HCT116 (cell line): ENCODE data around the gene DMXL2. TPM values are rescaled to one million over a fixed set of nuclear protein-coding genes. Genes with fewer than 3 reads are reported as not detected.

Experiments used
- ATAC-seq: fragments of 200-7000 bp; cut with Tn5 transposase; 2 replicates; pipeline ENCODE4 v1.9.1; 2020; ENCODE audit warnings: mild to moderate bottlenecking, moderate library complexity
- BruUV-seq: library from RNA; stranded (reverse); fragments of 400-500 nt; replicated peaks from 2 replicates; lab custom pipeline; 2021; lab: Mats Ljungman, UMichigan
- CTCF ChIA-PET: fragments of 300-600 bp; sonication (Branson Sonifier 250); formaldehyde crosslinking; loops from one replicate; lab custom pipeline; 2021; ENCODE audit warnings: antibody characterized with exemption; lab: Charles Lee
- POLR2A ChIA-PET: fragments of 300-600, 350-600 bp; sonication (Branson Sonifier 250); formaldehyde crosslinking; loops from one replicate; lab custom pipeline; 2021; ENCODE audit warnings: antibody characterized with exemption; lab: Charles Lee
- RAD21 ChIA-PET, 2 experiments: fragments of 300-600 bp; sonication (Branson Sonifier 250); formaldehyde crosslinking; loops; one replicate each; lab custom pipeline; 2023; ENCODE audit warnings: low total read pairs in 2 of 2; ENCODE audit not compliant: uncharacterized antibody in 2 of 2, unreplicated experiment in 2 of 2, low non-redundant PET in 1 of 2; lab: Charles Lee
- DNase-seq: peaks from one replicate; pipeline ENCODE4 v3.0.0-alpha.2; 2010; ENCODE audit warnings: low read depth, low spot score
- H2AFZ ChIP-seq: fragments of 200-600 bp; shearing (Covaris generic), sonication (generic); 2 replicates; pipeline ENCODE4 v1.6.1; 2017; ENCODE audit warnings: low read depth, mixed run types, mixed read lengths, antibody characterized with exemption, low read length; ENCODE audit not compliant: poor library complexity, severe bottlenecking
- H3K27ac ChIP-seq: 2 replicates; pipeline ENCODE4 v1.5.1; 2012; ENCODE audit warnings: low read depth, low read length
- H3K27me3 ChIP-seq: fragments of 200-600 bp; sonication (generic); 2 replicates; pipeline ENCODE4 v1.6.1; 2016; ENCODE audit warnings: mixed run types, low read length, mixed read lengths; ENCODE audit not compliant: insufficient read depth
- H3K36me3 ChIP-seq, 2 experiments: fragments of 200-500 bp in 1 of 2; fragments of 200-600 bp in 1 of 2; sonication (Bioruptor generic) in 1 of 2; sonication (generic) in 1 of 2; 2 replicates each; pipeline versions ENCODE4 v1.5.1 to v1.6.1; 2014 to 2016; ENCODE audit warnings: low read length in 2 of 2, inconsistent platforms in 1 of 2, mixed read lengths in 1 of 2, mixed run types in 1 of 2; ENCODE audit not compliant: insufficient read depth in 2 of 2, control insufficient read depth in 1 of 2
- H3K4me1 ChIP-seq, 2 experiments: fragments of 200-600 bp in 1 of 2; sonication (generic) in 1 of 2; 2 replicates each; pipeline versions ENCODE4 v1.5.1 to v1.6.1; 2012 to 2017; ENCODE audit warnings: low read length in 2 of 2, inconsistent platforms in 1 of 2, mild to moderate bottlenecking in 1 of 2, mixed read lengths in 1 of 2, mixed run types in 1 of 2, moderate library complexity in 1 of 2; ENCODE audit not compliant: insufficient read depth in 2 of 2, control insufficient read depth in 1 of 2
- H3K4me2 ChIP-seq: fragments of 200-600 bp; sonication (generic); 2 replicates; pipeline ENCODE4 v1.6.1; 2017; ENCODE audit warnings: mixed run types, low read length, mixed read lengths
- H3K4me3 ChIP-seq, 2 experiments: fragments of 200-600 bp in 1 of 2; sonication (generic) in 1 of 2; replicated peaks in 1 of 2; 2 replicates each; pipeline ENCODE4 v1.5.1; 2011 to 2016; ENCODE audit warnings: low read length in 2 of 2, control low read depth in 1 of 2, low read depth in 1 of 2, mild to moderate bottlenecking in 1 of 2, mixed read lengths in 1 of 2, mixed run types in 1 of 2
- H3K79me2 ChIP-seq: fragments of 200-600 bp; sonication (generic); 2 replicates; pipeline ENCODE4 v1.6.1; 2017; ENCODE audit warnings: mild to moderate bottlenecking, mixed run types, low read length, moderate library complexity, mixed read lengths; ENCODE audit not compliant: insufficient read depth
- H3K9ac ChIP-seq: fragments of 200-600 bp; sonication (generic); 2 replicates; pipeline ENCODE4 v1.6.1; 2016; ENCODE audit warnings: low read length, mixed read lengths
- H3K9me2 ChIP-seq: fragments of 200-600 bp; sonication (generic), shearing (Covaris generic); 2 replicates; pipeline ENCODE4 v1.6.1; 2017; ENCODE audit warnings: mixed run types, mild to moderate bottlenecking, moderate library complexity; ENCODE audit not compliant: insufficient read depth
- H3K9me3 ChIP-seq, 2 experiments: fragments of 200-500 bp in 1 of 2; fragments of 200-600 bp in 1 of 2; sonication (Bioruptor generic) in 1 of 2; sonication (generic) in 1 of 2; 2 replicates each; pipeline ENCODE4 v1.6.1; 2014 to 2017; ENCODE audit warnings: low read length in 2 of 2, mixed read lengths in 2 of 2, inconsistent platforms in 1 of 2, low read depth in 1 of 2, mild to moderate bottlenecking in 1 of 2, mixed run types in 1 of 2, moderate library complexity in 1 of 2; ENCODE audit not compliant: control insufficient read depth in 1 of 2, insufficient read depth in 1 of 2
- H4K20me1 ChIP-seq: fragments of 200-600 bp; sonication (generic), shearing (Covaris generic); 2 replicates; pipeline ENCODE4 v1.6.1; 2017; ENCODE audit warnings: mixed run types, mild to moderate bottlenecking, moderate library complexity; ENCODE audit not compliant: insufficient read depth
- EZH2phosphoT487 ChIP-seq: fragments of 200-600 bp; IDR thresholded peaks from 2 replicates; pipeline ENCODE4 v1.6.1; 2018; ENCODE audit warnings: antibody characterized with exemption, borderline replicate concordance
- RAD21 ChIP-seq: IDR thresholded peaks from 2 replicates; pipeline ENCODE4 v1.6.1; 2012; ENCODE audit warnings: low read depth, mild to moderate bottlenecking
- SP1 ChIP-seq: IDR thresholded peaks from 2 replicates; pipeline ENCODE4 v1.6.1; 2012; ENCODE audit warnings: low read depth
- intact Hi-C: fragments of 100-400 bp; cut with micrococcal nuclease; formaldehyde crosslinking; loops from 2 replicates; pipeline ENCODE4 v1.10.0; 2022
- total RNA-seq: library from RNA; stranded (reverse); gene quantifications from one replicate; pipeline ENCODE4 v1.2.1, GENCODE V29; 2021; ENCODE audit not compliant: unreplicated experiment
- TF ChIP-seq, protein P1 (sequence below): IDR thresholded peaks from 2 replicates; pipeline ENCODE4 v1.6.1; 2011; ENCODE audit warnings: mild to moderate bottlenecking, low read length, moderate library complexity; ENCODE audit not compliant: insufficient replicate concordance; ENCODE audit errors: extremely low read depth
- TF ChIP-seq, protein P2 (sequence below): IDR thresholded peaks from 2 replicates; pipeline ENCODE4 v1.6.1; 2012
- TF ChIP-seq, protein P3 (sequence below), 3 experiments: fragments of 200-600 bp in 1 of 3; sonication (generic) in 1 of 3; IDR thresholded peaks in 2 of 3; conservative IDR thresholded peaks in 1 of 3; 2 replicates each; pipeline ENCODE4 v1.5.1; 2012 to 2017; ENCODE audit warnings: low read depth in 2 of 3, low read length in 2 of 3, antibody characterized with exemption in 1 of 3, borderline replicate concordance in 1 of 3, control low read depth in 1 of 3, mild to moderate bottlenecking in 1 of 3, mixed read lengths in 1 of 3, mixed run types in 1 of 3, moderate library complexity in 1 of 3; ENCODE audit not compliant: insufficient read depth in 1 of 3

Gene DMXL2
- total RNA-seq, 1 experiment from 2014 or later, result 21.5 TPM

DNA sequence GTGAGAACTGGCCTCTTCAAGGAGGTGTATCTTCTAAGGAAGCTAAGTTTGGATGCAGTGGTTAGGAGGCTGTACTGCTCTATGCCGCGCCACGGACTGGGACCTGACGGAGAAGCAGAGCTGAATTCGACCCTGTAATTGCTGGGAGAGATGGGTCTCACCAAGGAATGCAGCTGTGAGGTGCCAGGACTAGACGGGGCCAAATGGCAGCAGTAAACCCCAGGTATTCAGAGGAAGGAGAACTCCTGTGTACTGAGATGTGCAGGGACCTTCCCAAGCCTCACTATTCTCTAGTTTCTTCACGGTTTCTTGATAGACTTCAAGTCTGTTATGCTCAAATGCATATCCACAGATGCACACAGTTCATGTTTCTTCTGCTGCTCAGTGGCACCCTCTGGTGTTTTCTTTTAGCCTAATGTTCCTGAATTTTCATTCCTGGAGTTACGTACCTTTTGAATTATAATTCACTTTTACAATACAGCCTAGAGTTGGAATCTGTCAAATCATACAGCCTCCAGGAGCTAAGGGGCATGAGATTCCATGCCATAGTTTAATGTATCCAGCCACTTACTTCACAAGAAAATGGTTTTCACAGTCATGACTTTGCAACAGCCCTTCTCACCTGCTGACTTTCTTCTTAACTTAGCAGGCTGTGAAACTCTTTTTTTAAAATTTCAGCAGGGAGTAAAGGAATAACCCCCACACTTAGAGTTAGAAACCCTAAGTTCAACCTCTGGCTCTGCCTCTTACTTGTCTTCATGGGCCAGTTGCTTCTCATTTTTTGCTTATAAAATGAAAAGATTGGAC, 219.3 kb downstream of the DMXL2 start:
- ATAC-seq (peak; percentile 76), DNase-seq (peak; percentile 23)
- no peaks in the 10 kb centered on the region for H4K20me1 ChIP-seq
- ChIA-PET RAD21 (no interaction called here), CTCF (interaction anchor here (2.2 to 4.0 kb wide), 3 partner anchors 8 to 240 kb away, joined by 9 to 68 read pairs (median 20); no protein-coding TSS in a partner anchor), POLR2A (no interaction called here)
- no peaks in the 10 kb centered on the region for H3K4me1 ChIP-seq
- H3K36me3 ChIP-seq, result no peaks in the 10 kb centered on the region
- no peak overlapping the region for H2AFZ ChIP-seq
- no peak overlapping the region for H3K9ac ChIP-seq
- no peaks in the 10 kb centered on the region for H3K9me2 ChIP-seq
- intact Hi-C loops, result loop anchor here (2.0 kb wide), 1 partner anchor 122 kb away; no protein-coding TSS in a partner anchor
- no peak overlapping the region for H3K4me2 ChIP-seq
- H3K9me3 ChIP-seq, result no peaks in the 10 kb centered on the region
- BruUV-seq, result no TSS peak
- no peaks in the 10 kb centered on the region for H3K79me2 ChIP-seq
- no peaks in the 10 kb centered on the region for H3K27me3 ChIP-seq
- H3K4me3 ChIP-seq, result no peak overlapping the region
- TF ChIP-seq, protein P1, sequence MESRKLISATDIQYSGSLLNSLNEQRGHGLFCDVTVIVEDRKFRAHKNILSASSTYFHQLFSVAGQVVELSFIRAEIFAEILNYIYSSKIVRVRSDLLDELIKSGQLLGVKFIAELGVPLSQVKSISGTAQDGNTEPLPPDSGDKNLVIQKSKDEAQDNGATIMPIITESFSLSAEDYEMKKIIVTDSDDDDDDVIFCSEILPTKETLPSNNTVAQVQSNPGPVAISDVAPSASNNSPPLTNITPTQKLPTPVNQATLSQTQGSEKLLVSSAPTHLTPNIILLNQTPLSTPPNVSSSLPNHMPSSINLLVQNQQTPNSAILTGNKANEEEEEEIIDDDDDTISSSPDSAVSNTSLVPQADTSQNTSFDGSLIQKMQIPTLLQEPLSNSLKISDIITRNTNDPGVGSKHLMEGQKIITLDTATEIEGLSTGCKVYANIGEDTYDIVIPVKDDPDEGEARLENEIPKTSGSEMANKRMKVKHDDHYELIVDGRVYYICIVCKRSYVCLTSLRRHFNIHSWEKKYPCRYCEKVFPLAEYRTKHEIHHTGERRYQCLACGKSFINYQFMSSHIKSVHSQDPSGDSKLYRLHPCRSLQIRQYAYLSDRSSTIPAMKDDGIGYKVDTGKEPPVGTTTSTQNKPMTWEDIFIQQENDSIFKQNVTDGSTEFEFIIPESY, result no peak
- TF ChIP-seq, protein P2, sequence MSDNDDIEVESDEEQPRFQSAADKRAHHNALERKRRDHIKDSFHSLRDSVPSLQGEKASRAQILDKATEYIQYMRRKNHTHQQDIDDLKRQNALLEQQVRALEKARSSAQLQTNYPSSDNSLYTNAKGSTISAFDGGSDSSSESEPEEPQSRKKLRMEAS, result no peak
- TF ChIP-seq, protein P3, sequence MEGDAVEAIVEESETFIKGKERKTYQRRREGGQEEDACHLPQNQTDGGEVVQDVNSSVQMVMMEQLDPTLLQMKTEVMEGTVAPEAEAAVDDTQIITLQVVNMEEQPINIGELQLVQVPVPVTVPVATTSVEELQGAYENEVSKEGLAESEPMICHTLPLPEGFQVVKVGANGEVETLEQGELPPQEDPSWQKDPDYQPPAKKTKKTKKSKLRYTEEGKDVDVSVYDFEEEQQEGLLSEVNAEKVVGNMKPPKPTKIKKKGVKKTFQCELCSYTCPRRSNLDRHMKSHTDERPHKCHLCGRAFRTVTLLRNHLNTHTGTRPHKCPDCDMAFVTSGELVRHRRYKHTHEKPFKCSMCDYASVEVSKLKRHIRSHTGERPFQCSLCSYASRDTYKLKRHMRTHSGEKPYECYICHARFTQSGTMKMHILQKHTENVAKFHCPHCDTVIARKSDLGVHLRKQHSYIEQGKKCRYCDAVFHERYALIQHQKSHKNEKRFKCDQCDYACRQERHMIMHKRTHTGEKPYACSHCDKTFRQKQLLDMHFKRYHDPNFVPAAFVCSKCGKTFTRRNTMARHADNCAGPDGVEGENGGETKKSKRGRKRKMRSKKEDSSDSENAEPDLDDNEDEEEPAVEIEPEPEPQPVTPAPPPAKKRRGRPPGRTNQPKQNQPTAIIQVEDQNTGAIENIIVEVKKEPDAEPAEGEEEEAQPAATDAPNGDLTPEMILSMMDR (IDR thresholded peaks at IDR 0.05 in 2 of 3, conservative IDR thresholded peaks at IDR 0.05 in 1 of 3; ENCODE audit: borderline replicate concordance in 1 of 3, insufficient read depth in 1 of 3, low read depth in 2 of 3, low read length in 2 of 3), result peak; percentile 39 to 76 (median 63); a peak in 5 of 6 replicates
- no peak for TF ChIP-seq EZH2phosphoT487
- TF ChIP-seq RAD21, result peak; percentile 53
- no peak for TF ChIP-seq SP1
- TF ChIP-seq, all 23 proteins: peak for 2
- no peak overlapping the region for H3K27ac ChIP-seq
